Stimulated activated naive CD8-positive, alpha-beta T cell treated with anti-CD3 and anti-CD28 coated beads, Interleukin-15, amount 100 ng/mL, for 72 hours (primary cell): ENCODE data around the gene IST1.

Experiments used
- ATAC-seq: fragments of 150-1000 bp; cut with Tn5 transposase; 2 replicates; pipeline ENCODE4 v1.10.0; 2021; ENCODE audit warnings: mild to moderate bottlenecking, moderate library complexity
- DNase-seq, 2 donors: peaks; one replicate each; pipeline ENCODE4 v3.0.0; 2021 to 2022
- H3K27ac Mint-ChIP-seq, 2 donors: one replicate each; pipeline ENCODE4 v1.8.0; 2022; ENCODE audit warnings: mild to moderate bottlenecking in 2 of 2, mixed read lengths in 2 of 2, moderate library complexity in 2 of 2
- H3K27me3 Mint-ChIP-seq: one replicate; pipeline ENCODE4 v1.8.0; 2022; ENCODE audit warnings: mixed read lengths
- H3K4me1 Mint-ChIP-seq: one replicate; pipeline ENCODE4 v1.8.0; 2022; ENCODE audit warnings: mild to moderate bottlenecking, mixed read lengths
- H3K4me3 Mint-ChIP-seq, 2 donors: one replicate each; pipeline ENCODE4 v1.8.0; 2022; ENCODE audit warnings: mild to moderate bottlenecking in 2 of 2, mixed read lengths in 2 of 2, moderate library complexity in 1 of 2
- H3K9me3 Mint-ChIP-seq, 2 donors: one replicate each; pipeline ENCODE4 v1.8.0; 2022; ENCODE audit warnings: mixed read lengths in 2 of 2

Gene IST1

DNA sequence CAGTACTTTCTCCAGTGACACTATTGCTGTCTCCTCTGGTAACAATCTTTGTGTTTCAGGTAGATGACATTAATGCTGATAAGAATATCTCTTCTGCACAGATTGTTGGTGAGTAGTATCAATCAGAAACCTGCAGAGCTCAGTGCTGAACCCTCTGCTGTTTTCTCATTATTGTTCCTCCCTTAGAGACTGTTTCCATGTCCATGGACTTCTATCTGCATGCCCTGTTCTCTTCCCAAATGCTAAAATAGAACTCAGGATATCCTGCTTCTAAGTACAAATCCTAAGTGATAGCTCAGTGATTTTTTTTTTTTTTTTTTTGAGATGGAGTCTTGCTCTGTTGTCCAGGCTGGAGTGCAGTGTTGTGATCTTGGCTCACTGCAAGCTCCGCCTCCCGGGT, 29.4 kb downstream of the IST1 start:
- DNase-seq (no peak), ATAC-seq (no peak)
- H3K4me3 Mint-ChIP-seq: no peak overlapping the region
- H3K27ac Mint-ChIP-seq: no peak overlapping the region
- H3K4me1 Mint-ChIP-seq: no peaks in the 10 kb centered on the region
- no peaks in the 10 kb centered on the region for H3K27me3 Mint-ChIP-seq
- H3K9me3 Mint-ChIP-seq: no peaks in the 10 kb centered on the region

DNA sequence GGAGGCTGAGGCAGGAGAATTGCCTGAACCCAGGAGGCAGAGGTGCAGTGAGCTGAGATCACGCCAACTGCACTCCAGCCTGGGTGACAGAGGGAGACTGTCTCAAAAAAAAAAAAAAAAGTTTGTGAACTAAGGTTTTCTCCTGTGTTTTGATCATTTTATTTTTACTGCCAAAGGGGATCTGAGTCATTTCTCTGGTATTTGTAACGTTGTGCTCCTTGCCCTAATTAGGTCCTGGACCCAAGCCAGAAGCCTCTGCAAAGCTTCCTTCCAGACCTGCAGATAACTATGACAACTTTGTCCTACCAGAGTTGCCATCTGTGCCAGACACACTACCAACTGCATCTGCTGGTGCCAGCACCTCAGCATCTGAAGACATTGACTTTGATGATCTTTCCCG, 32.1 kb downstream of the IST1 start:
- H3K9me3 Mint-ChIP-seq: no peaks in the 10 kb centered on the region
- no peak for ATAC-seq
- DNase-seq: no peak
- H3K27ac Mint-ChIP-seq: no peak overlapping the region
- no peaks in the 10 kb centered on the region for H3K4me1 Mint-ChIP-seq
- no peaks in the 10 kb centered on the region for H3K27me3 Mint-ChIP-seq
- H3K4me3 Mint-ChIP-seq: no peak overlapping the region

DNA sequence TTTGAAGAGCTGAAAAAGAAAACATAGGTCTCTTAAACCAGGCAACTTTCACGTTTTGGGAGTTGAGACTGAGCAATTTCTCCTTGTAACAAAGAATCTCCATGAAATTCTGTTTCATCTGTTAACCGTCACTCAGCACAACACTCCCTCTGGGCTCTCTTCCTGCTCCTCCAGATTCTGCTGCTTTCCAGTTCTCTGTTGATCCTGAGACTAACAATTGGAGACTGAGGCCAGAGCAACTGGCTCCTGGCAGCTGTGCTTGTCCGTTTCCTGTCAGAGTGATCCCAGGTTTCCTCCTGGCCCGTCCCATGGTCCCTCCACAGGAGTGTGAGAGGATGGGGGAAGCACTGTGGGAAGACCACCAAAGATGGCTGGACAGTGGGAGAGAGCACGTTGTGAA, 32.5 kb downstream of the IST1 start:
- Mint-ChIP-seq H3K4me1 (no peaks in the 10 kb centered on the region), H3K4me3 (no peak overlapping the region), H3K9me3 (no peaks in the 10 kb centered on the region), H3K27ac (peak overlapping the region in 1 of 2 donors; percentile 23), H3K27me3 (no peaks in the 10 kb centered on the region)
- ATAC-seq (no peak), DNase-seq (no peak)

DNA sequence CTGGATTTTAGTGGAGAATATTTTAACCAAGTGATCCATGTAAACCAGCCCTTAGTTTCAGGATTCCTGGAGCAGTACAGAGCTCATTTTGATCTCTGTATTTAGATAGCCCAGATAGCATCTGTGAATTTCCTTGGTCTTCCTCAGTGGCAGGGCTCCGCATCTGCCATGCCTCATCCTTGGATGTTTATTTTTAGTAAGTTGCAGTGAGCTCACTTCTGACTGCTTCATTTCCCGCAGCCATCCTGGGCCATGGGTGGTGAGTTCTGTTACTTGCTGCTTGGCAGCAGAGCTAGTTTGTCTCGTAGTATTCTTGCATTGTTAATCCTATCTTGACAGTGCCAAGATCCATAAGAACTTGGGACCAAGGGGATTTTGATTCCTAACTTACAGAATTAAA, 33.7 kb downstream of the IST1 start:
- Mint-ChIP-seq H3K9me3 (no peaks in the 10 kb centered on the region), H3K27me3 (no peaks in the 10 kb centered on the region), H3K4me3 (no peak overlapping the region), H3K27ac (peak overlapping the region; percentile 34 to 80), H3K4me1 (no peaks in the 10 kb centered on the region)
- DNase-seq (no peak), ATAC-seq (no peak)

DNA sequence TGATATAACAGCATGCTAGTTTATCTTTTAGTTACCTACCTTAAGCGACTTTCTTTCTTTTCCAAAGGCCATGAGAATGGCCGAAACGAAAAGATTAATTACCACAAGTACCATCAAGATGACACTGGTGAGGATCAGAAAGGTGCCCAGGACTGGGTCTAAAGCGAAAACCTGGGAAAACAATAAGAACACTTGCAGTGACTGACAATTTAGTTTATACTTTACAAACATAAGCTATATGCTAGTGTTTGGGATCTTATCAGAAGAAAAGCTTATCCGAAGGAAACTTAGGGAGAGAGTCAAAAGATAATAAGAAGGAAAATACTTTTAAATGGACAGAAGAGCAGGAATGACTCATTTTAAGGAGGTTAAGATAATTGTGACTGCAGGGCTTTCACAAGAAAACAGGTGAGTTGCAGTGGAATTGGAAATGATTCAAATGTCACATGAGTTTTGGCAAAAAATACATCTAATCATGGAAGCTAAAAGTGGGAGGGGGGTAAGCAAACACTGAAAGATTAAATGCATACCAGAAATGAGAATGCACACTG, 34.8 kb downstream of the IST1 start:
- DNase-seq: no peak
- no peaks in the 10 kb centered on the region for H3K27me3 Mint-ChIP-seq
- no peak overlapping the region for H3K4me3 Mint-ChIP-seq
- no peak overlapping the region for H3K27ac Mint-ChIP-seq
- no peaks in the 10 kb centered on the region for H3K4me1 Mint-ChIP-seq
- no peaks in the 10 kb centered on the region for H3K9me3 Mint-ChIP-seq
- ATAC-seq: no peak

DNA sequence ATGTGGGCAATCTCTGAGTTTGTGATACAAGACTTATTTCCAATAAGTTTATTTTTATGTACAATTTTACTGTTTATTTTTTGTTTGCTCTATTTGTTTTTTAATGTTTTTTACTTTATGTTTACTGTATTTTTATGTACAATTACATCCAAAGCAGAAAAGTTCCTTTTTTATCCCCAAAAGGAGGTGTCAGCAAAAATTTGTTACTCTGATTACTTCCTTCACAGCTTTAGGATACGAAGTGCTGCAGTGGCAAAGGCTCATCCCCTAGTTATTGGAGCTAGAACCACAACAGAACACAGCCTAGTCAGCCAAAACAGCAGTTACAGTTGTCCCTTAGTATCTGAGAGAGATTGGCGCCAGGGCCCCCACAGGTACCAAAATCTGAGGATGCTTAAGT, 35.7 kb downstream of the IST1 start:
- no peaks in the 10 kb centered on the region for H3K27me3 Mint-ChIP-seq
- no peaks in the 10 kb centered on the region for H3K9me3 Mint-ChIP-seq
- DNase-seq (no peak), ATAC-seq (no peak)
- H3K4me3 Mint-ChIP-seq: no peak overlapping the region
- H3K4me1 Mint-ChIP-seq: no peaks in the 10 kb centered on the region
- H3K27ac Mint-ChIP-seq: peak overlapping the region in 1 of 2 donors; percentile 82

DNA sequence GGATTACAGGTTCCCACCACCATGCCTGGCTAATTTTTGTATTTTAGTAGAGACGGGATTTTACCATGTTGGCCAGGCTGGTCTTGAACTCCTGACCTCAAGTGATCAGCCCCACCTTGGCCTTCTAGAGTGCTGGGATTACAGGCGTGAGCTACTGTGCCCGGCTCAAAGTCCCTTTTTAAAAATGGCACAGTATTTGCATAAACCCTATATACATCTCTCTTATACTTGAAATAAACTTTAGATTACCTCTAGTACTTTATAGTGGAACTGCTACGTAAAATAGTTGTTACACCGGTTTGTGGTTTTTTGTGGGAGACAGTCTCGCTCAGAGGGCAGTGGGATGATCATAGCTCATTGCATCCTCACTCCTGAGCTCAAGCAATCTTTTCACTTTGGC, 36.3 kb downstream of the IST1 start:
- Mint-ChIP-seq H3K27ac (peak overlapping the region in 1 of 2 donors; percentile 82), H3K9me3 (no peaks in the 10 kb centered on the region), H3K27me3 (no peaks in the 10 kb centered on the region), H3K4me1 (no peaks in the 10 kb centered on the region), H3K4me3 (no peak overlapping the region)
- DNase-seq: no peak
- no peak for ATAC-seq

DNA sequence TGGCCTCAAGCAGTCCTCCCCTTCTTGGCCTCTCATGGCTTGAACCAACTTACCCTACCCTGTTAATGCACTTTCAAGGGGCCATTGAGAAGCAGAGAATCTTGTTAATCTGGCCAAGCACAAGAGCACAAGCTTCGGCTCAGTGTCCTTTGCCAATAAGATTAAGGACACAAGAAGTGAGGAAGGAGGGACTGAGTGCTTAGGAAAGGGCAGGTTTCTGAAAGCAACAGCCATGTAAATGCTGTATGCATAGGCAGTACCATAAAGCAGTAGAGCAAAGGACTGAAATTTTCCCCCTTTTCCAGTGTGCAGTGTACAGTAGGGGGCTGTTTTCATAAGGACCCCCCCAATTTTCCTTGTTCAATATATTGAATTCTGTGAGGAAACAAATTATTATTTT, 37.7 kb downstream of the IST1 start:
- H3K27ac Mint-ChIP-seq: no peak overlapping the region
- no peaks in the 10 kb centered on the region for H3K27me3 Mint-ChIP-seq
- ATAC-seq: no peak
- no peaks in the 10 kb centered on the region for H3K9me3 Mint-ChIP-seq
- H3K4me1 Mint-ChIP-seq: no peaks in the 10 kb centered on the region
- no peak overlapping the region for H3K4me3 Mint-ChIP-seq
- no peak for DNase-seq

DNA sequence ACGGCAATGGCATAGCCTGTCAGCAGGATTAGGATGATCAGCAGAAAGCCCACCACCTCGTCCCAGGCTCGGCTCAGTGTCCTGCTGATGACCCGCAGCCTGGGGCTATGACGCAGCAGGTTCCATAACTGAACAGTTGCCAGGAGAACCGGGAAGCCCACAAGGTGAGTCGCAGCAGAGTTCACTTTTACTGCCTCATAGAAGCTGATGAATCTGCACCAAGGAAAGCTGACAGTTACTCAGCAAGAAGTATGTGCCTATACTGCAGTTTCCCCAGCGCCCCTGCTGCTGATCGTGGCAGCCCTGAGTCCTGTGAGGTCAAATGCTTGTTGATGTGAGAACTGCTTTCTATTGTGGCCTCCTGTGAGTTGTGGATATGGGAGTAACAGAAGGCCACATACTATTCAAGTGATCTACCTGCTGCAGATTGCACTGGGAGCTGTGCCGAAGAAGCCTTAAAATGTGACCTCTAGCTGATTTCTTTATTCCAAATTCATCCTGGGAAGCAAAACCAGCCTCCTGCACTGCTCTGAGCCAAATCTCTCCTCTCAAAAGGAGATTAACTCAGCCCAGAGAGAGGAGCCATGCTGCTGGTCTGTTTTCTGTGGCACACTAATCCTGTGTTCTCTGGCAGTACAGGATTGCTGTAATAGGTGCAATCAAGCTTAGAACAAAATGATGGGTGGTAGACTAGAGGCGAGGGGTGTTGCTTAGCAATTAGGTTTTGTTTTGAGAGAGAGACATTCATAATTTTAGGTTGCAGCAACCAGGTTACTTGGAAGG, 38.8 kb downstream of the IST1 start:
- H3K9me3 Mint-ChIP-seq: no peaks in the 10 kb centered on the region
- H3K27me3 Mint-ChIP-seq: no peaks in the 10 kb centered on the region
- peak overlapping the region in 1 of 2 donors; percentile 19 for H3K27ac Mint-ChIP-seq
- no peak for ATAC-seq
- no peaks in the 10 kb centered on the region for H3K4me1 Mint-ChIP-seq
- no peak overlapping the region for H3K4me3 Mint-ChIP-seq
- no peak for DNase-seq

DNA sequence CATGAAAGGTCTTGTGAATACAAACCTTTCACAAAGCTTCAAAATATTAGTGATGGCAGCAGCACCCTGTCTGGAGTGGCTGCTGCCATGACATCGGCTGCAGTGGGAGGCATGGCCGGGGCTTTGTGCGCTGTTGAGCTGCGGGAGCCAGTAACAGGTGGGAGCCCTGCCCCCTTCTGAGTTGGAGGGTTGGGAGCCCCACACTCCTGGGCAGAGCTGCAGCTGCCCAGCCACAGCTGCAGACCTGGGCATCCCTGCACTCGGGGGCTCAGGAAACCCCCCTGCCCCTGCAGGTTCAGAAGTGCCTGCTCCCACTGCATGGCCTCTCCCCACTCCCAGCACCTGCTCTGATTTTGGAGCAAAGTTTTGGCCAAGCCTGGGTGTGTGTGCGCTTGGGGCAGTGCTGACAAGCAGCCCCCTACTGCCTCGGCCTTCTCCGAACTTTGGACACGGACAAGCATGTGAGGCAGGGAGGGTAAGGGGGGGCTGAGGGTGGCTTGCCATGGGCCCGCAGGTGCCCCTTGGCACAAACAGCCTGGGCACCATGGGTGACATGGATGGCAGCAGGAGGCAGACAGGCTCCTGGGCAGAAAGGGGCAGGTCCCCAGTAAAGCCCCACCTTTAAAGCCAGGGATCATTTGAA, 42.7 kb downstream of the IST1 start:
- Mint-ChIP-seq H3K9me3 (no peaks in the 10 kb centered on the region), H3K27me3 (no peaks in the 10 kb centered on the region), H3K4me3 (no peak overlapping the region), H3K27ac (no peak overlapping the region), H3K4me1 (no peaks in the 10 kb centered on the region)
- DNase-seq (no peak), ATAC-seq (peak; percentile 31)

DNA sequence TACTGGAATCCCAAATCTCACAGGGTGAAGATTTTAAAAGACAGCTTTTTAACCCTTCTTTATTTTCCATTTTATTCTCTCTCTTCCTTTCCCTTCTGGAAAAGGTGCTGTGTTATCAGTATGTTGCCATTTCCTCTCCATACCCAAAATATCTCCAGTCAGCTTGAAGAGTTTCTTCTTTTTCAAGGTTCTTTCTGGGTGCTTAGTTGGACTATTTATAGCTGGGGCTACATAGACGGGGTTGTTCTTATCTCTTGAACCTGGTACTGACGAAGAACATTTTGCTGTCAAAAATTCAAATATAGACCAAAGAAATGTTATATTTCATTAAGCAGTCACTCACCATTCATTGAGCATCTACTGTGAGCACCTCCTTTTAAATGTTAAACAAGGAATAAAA, 48.6 kb downstream of the IST1 start:
- H3K27me3 Mint-ChIP-seq: peaks cover 7% of the 10 kb centered on the region
- H3K4me1 Mint-ChIP-seq: no peaks in the 10 kb centered on the region
- ATAC-seq: no peak
- H3K27ac Mint-ChIP-seq: peak overlapping the region in 1 of 2 donors; percentile 26
- H3K4me3 Mint-ChIP-seq: no peak overlapping the region
- DNase-seq: no peak
- H3K9me3 Mint-ChIP-seq: no peaks in the 10 kb centered on the region

DNA sequence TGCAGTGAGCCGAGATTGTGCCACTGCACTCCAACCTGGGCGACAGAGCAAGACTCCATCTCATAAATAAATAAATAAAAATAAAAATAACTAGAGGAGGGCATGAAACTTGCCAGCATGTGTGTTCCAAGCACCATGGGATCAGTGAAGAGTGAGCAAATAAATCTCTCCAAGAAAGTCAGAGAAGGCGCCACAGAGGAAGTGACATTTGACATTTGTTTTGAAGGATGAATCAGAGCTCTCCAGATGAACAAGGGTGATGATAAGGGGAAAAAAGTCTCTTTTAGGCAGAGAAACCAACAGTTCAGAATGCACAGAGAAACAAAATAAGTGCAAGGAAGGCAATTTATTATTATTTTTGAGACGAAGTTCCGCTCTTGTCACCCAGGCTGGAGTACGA, 50.3 kb downstream of the IST1 start:
- H3K27me3 Mint-ChIP-seq: peaks cover 7% of the 10 kb centered on the region
- H3K4me3 Mint-ChIP-seq: no peak overlapping the region

DNA sequence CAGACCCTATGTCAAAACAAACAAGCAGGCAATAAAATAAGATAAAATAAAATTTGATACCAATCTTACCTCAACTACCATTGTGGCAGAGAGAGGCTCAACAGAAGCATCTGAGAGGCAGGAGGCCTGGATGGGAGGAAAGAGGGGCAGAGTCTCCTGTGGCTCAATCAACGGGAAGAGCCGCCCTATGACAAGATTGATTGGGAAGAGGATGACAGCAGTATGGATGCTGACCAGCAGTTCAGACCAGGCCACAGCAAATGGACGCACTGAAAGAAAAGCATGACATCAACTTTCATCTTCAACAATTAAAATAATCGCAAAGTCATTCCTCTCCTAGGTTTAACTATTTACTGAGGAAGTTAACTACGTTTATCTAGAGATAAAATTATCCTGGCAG, 57.5 kb downstream of the IST1 start:
- Mint-ChIP-seq H3K4me3 (no peak overlapping the region), H3K27ac (no peak overlapping the region), H3K9me3 (no peaks in the 10 kb centered on the region), H3K4me1 (peaks cover 21% of the 10 kb centered on the region), H3K27me3 (no peaks in the 10 kb centered on the region)
- ATAC-seq (no peak), DNase-seq (no peak)

More for the DNA sequence above, 50.3 kb downstream of the IST1 start:
- H3K4me1 Mint-ChIP-seq: no peaks in the 10 kb centered on the region
- H3K27ac Mint-ChIP-seq: no peak overlapping the region
- no peak for DNase-seq
- H3K9me3 Mint-ChIP-seq: no peaks in the 10 kb centered on the region
- ATAC-seq: no peak

DNA sequence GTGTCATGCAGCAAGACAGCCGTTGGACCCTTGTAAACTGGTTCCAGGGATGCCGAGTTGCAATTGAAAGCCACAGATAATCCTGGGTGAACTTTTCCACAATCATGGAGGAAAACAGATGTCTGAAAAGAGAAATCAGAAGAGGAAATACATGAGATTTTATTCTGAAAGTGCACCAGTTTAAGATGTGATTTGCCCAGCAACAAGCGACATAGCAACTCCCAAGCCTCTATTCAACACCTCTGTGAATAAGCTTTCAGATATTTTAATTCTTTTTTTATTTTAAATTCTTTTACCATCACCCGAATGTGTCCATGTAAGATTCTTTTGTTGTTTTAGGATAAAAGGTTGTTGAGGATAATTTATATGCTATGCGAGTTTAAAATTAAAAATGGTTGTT, 58.8 kb downstream of the IST1 start:
- H3K27me3 Mint-ChIP-seq: no peaks in the 10 kb centered on the region
- H3K27ac Mint-ChIP-seq: no peak overlapping the region
- H3K4me3 Mint-ChIP-seq: no peak overlapping the region
- ATAC-seq (no peak), DNase-seq (no peak)
- H3K4me1 Mint-ChIP-seq: peaks cover 21% of the 10 kb centered on the region
- no peaks in the 10 kb centered on the region for H3K9me3 Mint-ChIP-seq

DNA sequence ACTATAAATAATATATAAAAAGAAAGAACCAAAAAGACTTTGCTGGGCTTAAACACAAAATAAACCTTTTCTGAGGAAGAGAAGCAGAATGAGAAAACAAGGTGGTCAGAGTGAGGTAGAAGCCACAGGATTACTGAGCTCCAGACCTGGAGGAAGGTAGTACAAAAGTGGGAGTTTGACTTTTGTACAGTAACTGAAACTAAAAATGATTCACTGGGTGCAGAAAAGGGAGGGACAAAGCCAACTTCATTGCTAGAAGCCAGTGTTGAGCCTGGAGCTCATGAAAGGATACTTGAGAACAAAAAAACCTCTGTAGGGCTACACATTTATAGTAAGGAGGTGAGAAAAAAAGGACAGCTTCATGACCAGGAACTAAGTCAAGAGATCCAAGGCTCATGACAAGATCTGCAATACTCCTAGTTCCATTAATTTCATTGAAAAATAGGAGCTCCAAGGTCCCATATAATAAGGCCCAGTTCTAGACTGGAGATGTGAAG, 59.4 kb downstream of the IST1 start:
- peaks cover 21% of the 10 kb centered on the region for H3K4me1 Mint-ChIP-seq
- H3K27ac Mint-ChIP-seq: no peak overlapping the region
- peak; percentile 39 for ATAC-seq
- no peak for DNase-seq
- H3K27me3 Mint-ChIP-seq: no peaks in the 10 kb centered on the region
- no peaks in the 10 kb centered on the region for H3K9me3 Mint-ChIP-seq
- H3K4me3 Mint-ChIP-seq: no peak overlapping the region

DNA sequence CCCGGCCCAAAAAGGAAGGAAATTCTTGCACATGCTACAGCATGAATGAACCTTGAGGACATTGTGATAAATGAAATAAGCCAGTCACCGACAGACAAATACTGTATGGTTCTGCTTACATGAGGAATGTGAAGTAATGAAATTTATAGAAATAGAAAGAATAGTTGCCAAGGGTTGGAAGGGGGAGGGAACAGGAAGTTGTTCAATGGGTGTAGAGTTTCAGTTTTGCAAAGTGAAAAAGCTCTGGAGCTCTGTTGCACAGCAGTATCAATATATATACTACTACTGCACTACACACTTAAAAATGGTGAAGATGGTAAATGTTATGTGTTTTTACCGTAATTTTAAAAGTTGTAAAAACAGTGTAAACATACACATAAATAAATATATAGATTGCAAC, 61.2 kb downstream of the IST1 start:
- H3K9me3 Mint-ChIP-seq: no peaks in the 10 kb centered on the region
- H3K27me3 Mint-ChIP-seq: no peaks in the 10 kb centered on the region
- peaks cover 21% of the 10 kb centered on the region for H3K4me1 Mint-ChIP-seq
- ATAC-seq: no peak
- H3K4me3 Mint-ChIP-seq: peak overlapping the region in 1 of 2 donors; percentile 9
- no peak for DNase-seq
- no peak overlapping the region for H3K27ac Mint-ChIP-seq
